Mammary epithelial cell (primary cell): ENCODE results near the gene FDXR.

Experiments used
- EZH2 ChIP-seq: IDR thresholded peaks from 2 replicates; pipeline ENCODE4 v1.6.1; 2012; ENCODE audit warnings: low read length, inconsistent platforms, borderline replicate concordance
- TF ChIP-seq, protein P1 (sequence below), 2 donors: IDR thresholded peaks in 1 of 2; conservative IDR thresholded peaks in 1 of 2; 2 replicates each; pipeline ENCODE4 v1.5.1; 2011 to 2012; ENCODE audit warnings: inconsistent platforms in 2 of 2, low read length in 2 of 2, mild to moderate bottlenecking in 2 of 2, control low read depth in 1 of 2, low read depth in 1 of 2; ENCODE audit not compliant: insufficient read depth in 1 of 2; ENCODE audit errors: extremely low read depth in 1 of 2

DNA sequence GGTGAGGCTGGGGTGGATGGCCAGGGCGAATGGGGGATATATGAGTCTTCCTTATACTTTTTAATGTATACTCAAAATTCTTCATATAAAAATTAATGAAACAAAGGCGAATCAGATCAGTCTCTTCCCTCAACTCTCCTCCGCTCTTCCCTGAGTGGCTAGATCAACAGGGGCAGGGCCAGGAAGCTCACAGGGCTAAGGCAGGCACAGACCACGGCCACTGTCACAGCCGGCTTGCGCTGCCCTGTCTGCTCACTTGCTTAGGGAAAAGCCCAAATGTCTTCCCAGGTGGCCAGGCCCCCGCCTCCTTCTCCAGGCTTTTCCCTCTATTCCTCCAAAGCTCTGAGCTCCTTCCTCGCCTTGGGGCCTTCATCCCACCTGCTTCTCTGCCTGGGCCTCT, 19.1 kb downstream of the FDXR start:
- TF ChIP-seq, protein P1, sequence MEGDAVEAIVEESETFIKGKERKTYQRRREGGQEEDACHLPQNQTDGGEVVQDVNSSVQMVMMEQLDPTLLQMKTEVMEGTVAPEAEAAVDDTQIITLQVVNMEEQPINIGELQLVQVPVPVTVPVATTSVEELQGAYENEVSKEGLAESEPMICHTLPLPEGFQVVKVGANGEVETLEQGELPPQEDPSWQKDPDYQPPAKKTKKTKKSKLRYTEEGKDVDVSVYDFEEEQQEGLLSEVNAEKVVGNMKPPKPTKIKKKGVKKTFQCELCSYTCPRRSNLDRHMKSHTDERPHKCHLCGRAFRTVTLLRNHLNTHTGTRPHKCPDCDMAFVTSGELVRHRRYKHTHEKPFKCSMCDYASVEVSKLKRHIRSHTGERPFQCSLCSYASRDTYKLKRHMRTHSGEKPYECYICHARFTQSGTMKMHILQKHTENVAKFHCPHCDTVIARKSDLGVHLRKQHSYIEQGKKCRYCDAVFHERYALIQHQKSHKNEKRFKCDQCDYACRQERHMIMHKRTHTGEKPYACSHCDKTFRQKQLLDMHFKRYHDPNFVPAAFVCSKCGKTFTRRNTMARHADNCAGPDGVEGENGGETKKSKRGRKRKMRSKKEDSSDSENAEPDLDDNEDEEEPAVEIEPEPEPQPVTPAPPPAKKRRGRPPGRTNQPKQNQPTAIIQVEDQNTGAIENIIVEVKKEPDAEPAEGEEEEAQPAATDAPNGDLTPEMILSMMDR (conservative IDR thresholded peaks at IDR 0.05 in 1 of 2, IDR thresholded peaks at IDR 0.05 in 1 of 2; ENCODE audit: extremely low read depth in 1 of 2, insufficient read depth in 1 of 2, low read depth in 1 of 2, low read length in 2 of 2): no peak
- no peak for TF ChIP-seq EZH2
